A549 (cell line): ENCODE measurements around the gene NEK4.

Experiments
- CEBPB ChIP-seq, 2 experiments: fragments of >200 bp in 1 of 2; sonication (Bioruptor Twin) in 1 of 2; formaldehyde crosslinking in 1 of 2; IDR thresholded peaks; 2 replicates each; pipeline ENCODE4 v1.6.1; 2012 to 2016
- CHD2 ChIP-seq: fragments of 150-350 bp; IDR thresholded peaks from 2 replicates; pipeline ENCODE4 v1.6.1; 2014; ENCODE audit warnings: low read length; ENCODE audit not compliant: partially characterized antibody
- CTCF ChIP-seq: fragments of >200 bp; sonication (Bioruptor Twin); formaldehyde crosslinking; IDR thresholded peaks from 3 replicates; pipeline ENCODE4 v1.5.1; 2016
- EP300 ChIP-seq, 2 experiments: fragments of >200 bp; sonication (Bioruptor Twin); formaldehyde crosslinking; IDR thresholded peaks; 2 replicates in 1 of 2; 3 replicates in 1 of 2; pipeline ENCODE4 v1.6.1; 2016 to 2017
- FOSB ChIP-seq: fragments of 250-450 bp; sonication (Bioruptor Pico); IDR thresholded peaks from 2 replicates; pipeline ENCODE4 v1.5.0; 2020; ENCODE audit warnings: mild to moderate bottlenecking, moderate library complexity
- HOXB5 ChIP-seq: fragments of 250-450 bp; sonication (Bioruptor Pico); IDR thresholded peaks from 2 replicates; pipeline ENCODE4 v1.5.0; 2020; ENCODE audit warnings: mild to moderate bottlenecking, moderate library complexity
- PHF8 ChIP-seq: fragments of 200-600 bp; sonication (generic); IDR thresholded peaks from 2 replicates; pipeline ENCODE4 v1.6.1; 2016; ENCODE audit warnings: low read depth, mild to moderate bottlenecking, antibody characterized with exemption, moderate library complexity, borderline replicate concordance
- POLR2A ChIP-seq: IDR thresholded peaks from 2 replicates; pipeline ENCODE4 v1.6.1; 2012; ENCODE audit warnings: mild to moderate bottlenecking, low read length
- POLR2AphosphoS2 ChIP-seq: conservative IDR thresholded peaks from 2 replicates; pipeline ENCODE4 v1.6.1; 2012; ENCODE audit warnings: low read length, improper control_type of control experiment, inconsistent platforms
- RAD21 ChIP-seq, 2 experiments: fragments of >200 bp in 1 of 2; sonication (Bioruptor Twin) in 1 of 2; formaldehyde crosslinking in 1 of 2; IDR thresholded peaks in 1 of 2; conservative IDR thresholded peaks in 1 of 2; 2 replicates in 1 of 2; 3 replicates in 1 of 2; pipeline ENCODE4 v1.6.1; 2012 to 2018; ENCODE audit warnings: inconsistent platforms in 1 of 2
- RCOR1 ChIP-seq: fragments of 150-350 bp; IDR thresholded peaks from 2 replicates; pipeline ENCODE4 v1.6.1; 2014; ENCODE audit warnings: antibody characterized with exemption, low read length, low read depth
- RNF2 ChIP-seq: fragments of 200-600 bp; sonication (generic); IDR thresholded peaks from 2 replicates; pipeline ENCODE4 v1.6.1; 2016; ENCODE audit warnings: low read depth, mild to moderate bottlenecking, antibody characterized with exemption, moderate library complexity, borderline replicate concordance
- ZNF302 ChIP-seq: fragments of 250-450 bp; sonication (Bioruptor Pico); IDR thresholded peaks from 2 replicates; pipeline ENCODE4 v1.9.0; 2021; ENCODE audit warnings: inconsistent platforms, mild to moderate bottlenecking, moderate library complexity
- TF ChIP-seq, protein P1 (sequence below): IDR thresholded peaks from 2 replicates; pipeline ENCODE4 v1.6.1; 2012

GRCh38 chr3:52786330-52787215, 15.8 kb upstream of the NEK4 start:
- TF ChIP-seq ZNF302 (CRISPR knock-in tag), result no peak
- no peak for TF ChIP-seq RAD21 (conservative IDR thresholded peaks at IDR 0.05 in 1 of 2, IDR thresholded peaks at IDR 0.05 in 1 of 2)
- no peak for TF ChIP-seq CTCF
- TF ChIP-seq EP300 (IDR thresholded peaks at IDR 0.05), result no peak
- no peak for TF ChIP-seq POLR2A
- no peak for TF ChIP-seq RNF2
- no peak for TF ChIP-seq HOXB5
- TF ChIP-seq POLR2AphosphoS2, result no peak
- no peak for TF ChIP-seq RCOR1
- no peak for TF ChIP-seq CHD2
- no peak for TF ChIP-seq FOSB
- TF ChIP-seq, protein P1, sequence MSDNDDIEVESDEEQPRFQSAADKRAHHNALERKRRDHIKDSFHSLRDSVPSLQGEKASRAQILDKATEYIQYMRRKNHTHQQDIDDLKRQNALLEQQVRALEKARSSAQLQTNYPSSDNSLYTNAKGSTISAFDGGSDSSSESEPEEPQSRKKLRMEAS, result no peak
- TF ChIP-seq CEBPB (IDR thresholded peaks at IDR 0.05), result no peak
- no peak for TF ChIP-seq PHF8
